Thyroid gland (tissue), 4 donors: ENCODE data around the gene IL12A.

Experiments used
- CTCF ChIP-seq, 6 experiments: fragments of 200-600 bp in 3 of 6; fragments of 450-650 bp in 3 of 6; sonication (generic) in 3 of 6; IDR thresholded peaks; one replicate each; pipeline ENCODE4 v1.5.1; 2016 to 2019; ENCODE audit warnings: antibody characterized with exemption in 6 of 6, mild to moderate bottlenecking in 2 of 6, inconsistent platforms in 1 of 6, moderate library complexity in 1 of 6
- POLR2A ChIP-seq, 2 donors: fragments of 450-650 bp; IDR thresholded peaks; one replicate each; pipeline ENCODE4 v1.6.1; 2017; ENCODE audit warnings: antibody characterized with exemption in 2 of 2, mild to moderate bottlenecking in 2 of 2, moderate library complexity in 1 of 2

GRCh38 chr3:159991591-159991990 lies 3.0 kb downstream of the IL12A start:
- TF ChIP-seq POLR2A (IDR thresholded peaks at IDR 0.05) (no peak), CTCF (IDR thresholded peaks at IDR 0.05) (no peak)
